ENCODE results near the gene JAM2.

JAM2 gene

DNA sequence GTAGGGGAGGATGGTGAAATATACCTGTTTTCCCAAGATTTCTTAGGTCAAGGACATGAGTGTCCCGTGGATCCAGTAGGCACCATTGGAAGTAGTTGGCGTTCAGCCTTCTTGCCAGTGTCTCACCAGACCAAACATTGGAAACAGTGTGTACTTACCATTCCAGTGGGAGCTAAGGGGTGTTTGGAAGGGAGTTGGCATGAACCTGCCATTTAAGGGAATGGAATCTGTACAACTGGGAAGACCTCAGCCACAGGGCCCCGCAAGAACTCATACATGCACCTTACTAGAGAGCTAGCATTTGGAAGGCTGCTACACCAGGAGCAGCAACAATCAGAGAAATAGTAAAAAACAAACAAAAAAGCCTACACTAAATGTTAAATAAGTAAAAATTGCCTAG is 82.9 kb downstream of the JAM2 start:
- no peak for DNase-seq

GRCh38 chr21:25722631-25723030 is 83.6 kb downstream of the JAM2 start:
- no peak for DNase-seq

DNA sequence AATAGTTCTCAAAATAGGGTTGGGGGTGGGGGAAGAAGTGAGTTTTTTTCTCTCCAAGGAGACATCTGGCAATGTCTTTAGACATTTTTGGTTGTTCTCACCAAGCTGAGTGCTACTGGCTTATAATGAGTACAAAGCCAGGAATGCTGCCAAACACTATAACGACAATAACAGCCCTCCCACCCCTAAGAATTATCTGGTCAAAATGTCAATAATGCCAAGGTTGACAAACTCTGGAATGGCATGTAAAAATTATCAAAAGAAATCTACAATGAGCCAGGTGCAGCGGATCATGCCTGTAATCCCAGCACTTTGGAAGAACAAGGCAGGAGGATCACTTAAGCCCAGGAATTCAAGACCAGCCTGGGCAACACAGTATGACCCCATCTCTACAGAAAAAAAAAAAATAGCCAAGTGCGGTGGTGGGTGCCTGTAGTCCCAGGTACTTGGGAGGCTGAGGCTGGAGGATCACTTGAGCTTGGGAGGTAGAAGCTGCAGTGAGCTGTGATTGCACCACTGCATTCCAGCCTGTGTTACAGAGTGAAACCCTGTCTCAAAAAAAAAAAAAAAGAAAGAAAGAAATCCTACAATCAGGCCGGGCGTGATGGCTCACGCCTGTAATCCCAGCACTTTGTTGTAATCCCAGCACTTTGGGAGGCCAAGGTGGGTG is 93.2 kb downstream of the JAM2 start:
- DNase-seq = no peak

DNA sequence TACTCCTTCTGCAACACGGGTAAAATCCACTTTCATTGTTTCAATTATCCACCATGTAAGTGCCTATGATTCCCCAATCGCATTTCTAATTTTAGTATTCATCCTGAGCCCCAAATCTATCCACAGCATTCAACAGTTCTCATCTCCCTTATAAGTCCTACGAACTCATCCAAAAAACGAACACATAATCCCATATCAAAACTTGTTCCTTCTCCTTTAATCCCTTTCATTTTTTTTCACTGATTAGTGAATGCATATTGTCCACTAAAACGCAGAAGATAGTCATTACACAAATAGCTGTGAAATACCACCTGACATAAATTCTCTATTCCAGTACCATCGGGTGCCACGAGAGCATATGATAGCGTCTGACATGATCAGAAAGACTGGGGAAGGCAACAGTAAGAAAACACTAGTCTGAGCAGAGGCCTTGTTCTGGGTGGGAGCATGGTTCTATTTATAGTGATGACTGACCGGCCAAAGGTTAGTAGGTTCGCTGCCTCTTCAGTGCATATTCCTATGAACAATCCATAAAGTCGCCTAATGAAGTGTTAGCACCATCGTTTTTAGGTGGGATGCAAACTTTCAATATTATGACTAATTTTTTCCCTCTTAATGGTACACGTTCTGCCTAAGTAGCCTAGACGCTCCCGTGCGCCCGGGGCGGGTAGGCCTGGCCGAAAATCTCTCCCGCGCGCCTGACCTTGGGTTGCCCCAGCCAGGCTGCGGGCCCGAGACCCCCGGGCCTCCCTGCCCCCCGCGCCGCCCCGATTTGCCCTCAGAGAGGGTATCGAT is 95.0 kb downstream of the JAM2 start:
- peak; percentile 26 to 29 for DNase-seq

GRCh38 chr21:25734654-25734903 is 95.5 kb downstream of the JAM2 start:
- no peak for DNase-seq

- peak; percentile 98 for DNase-seq
These were observed 96.0 kb downstream of the JAM2 start, which contains the start of the genes ATP5PF and GABPA for GRCh38 chr21:25734904-25735645. Gene ATP5PF, minus strand, starts transcription at chr21:25734904. Its CDS starts 5,110 bp downstream, at chr21:25729794. Gene GABPA, plus strand, starts transcription at chr21:25734972. Its CDS starts 6,627 bp downstream, at chr21:25741599.

DNA sequence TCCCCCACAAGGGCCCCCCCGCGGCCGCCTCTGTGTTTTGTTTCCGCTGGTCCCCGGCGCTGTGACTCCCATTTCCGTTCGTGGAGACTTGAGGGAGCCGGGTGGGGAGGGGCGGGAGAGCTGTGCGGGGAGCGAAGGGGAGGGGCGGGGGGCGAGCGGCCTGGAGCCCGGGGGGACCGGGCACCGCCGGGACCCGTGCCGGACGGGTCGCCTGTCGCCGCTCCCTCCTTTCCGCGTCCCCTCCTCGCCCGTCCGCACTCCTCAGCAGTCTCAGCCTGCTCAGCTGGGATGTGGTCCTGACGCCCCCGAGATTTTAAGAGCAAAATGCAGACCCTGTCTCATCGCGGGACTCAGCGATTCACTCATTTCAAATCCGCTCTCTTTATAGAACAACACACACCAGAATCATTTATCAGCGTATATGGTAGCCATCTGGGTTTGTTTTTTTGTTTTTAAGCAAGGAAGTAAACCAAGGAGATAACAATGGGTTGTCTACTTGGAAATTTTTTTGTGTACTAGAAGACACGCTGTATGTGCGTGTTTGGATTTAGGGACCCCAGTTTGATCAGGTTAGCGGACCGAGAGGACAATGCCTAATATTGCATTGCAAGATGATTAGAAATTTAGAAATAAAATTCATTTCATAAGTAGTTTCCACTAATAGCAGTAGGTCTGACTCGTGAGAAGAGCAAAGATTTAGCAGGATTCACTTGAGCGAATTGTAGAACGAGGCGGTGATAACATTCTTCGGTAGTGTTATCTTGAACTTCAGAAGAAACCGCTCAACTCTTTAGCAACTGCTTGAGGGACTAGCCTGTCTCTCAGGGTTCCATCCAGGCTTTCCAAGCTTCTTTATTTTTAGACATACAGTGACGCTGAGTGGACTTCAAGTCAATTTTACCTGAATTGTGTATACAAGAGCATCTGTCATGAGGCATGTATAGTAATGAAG is 96.9 kb downstream of the JAM2 start:
- DNase-seq = peak; percentile 60 to 64

- DNase-seq = no peak
These were observed 98.4 kb downstream of the JAM2 start for GRCh38 chr21:25737421-25737820.

DNA sequence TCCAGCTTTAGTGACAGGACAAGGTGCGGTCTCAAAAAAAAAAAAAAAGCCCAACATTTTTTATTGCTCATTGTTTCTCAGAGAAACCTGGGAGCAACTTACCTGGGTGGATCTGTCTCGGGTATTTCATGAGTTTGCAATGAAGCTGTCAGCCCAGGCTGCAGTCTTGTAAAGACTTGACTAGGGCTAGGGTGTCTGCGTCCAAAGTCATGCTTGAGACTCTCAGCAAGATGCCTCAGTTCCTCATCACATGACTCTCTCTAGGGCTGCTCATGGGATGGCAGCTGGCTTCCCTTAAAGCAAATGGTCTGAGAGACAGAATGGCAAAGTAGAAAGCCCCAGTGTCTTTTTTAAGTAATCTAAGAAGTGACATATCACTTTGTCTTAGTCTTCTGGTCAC is 103.8 kb downstream of the JAM2 start:
- no peak for DNase-seq

DNA sequence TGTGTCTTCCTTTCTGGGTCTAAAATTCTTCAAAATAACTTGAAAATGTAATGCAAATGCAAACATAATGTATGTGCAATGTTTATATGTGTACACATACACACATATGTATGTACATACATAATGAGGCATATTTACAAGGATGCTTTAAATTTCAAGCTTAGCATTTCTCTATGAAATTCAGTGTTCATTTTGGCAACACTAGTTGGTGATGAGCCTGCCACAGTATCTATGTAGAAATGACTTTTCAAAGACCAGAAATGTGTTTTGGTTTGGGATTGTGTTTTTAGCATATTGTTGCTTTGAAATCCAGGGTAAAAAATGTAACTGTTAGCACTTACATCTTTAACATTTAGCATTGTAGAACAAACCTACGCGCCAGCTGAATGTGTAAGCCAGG is 105.8 kb downstream of the JAM2 start:
- no peak for DNase-seq

DNA sequence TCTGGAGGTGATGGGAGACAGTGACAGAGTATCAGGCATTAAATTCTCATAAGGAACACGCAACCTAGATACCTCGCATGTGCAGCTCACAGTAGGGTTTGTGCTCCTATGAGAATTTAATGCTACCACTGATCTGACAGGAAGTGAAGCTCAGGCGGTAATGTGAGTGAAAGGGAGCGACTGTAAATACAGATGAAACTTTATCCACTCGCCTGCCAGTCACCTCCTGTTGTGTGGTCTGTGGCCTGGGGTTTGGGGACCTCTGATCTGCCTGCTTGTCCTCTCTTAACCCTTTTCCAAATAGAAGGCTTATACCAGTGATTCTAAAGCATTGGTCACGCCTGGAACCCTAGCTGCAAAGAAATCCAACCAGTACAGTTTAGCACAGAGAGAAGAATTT is 111.0 kb downstream of the JAM2 start:
- DNase-seq = no peak

GRCh38 chr21:25752416-25752815 is 113.4 kb downstream of the JAM2 start:
- no peak for DNase-seq

DNA sequence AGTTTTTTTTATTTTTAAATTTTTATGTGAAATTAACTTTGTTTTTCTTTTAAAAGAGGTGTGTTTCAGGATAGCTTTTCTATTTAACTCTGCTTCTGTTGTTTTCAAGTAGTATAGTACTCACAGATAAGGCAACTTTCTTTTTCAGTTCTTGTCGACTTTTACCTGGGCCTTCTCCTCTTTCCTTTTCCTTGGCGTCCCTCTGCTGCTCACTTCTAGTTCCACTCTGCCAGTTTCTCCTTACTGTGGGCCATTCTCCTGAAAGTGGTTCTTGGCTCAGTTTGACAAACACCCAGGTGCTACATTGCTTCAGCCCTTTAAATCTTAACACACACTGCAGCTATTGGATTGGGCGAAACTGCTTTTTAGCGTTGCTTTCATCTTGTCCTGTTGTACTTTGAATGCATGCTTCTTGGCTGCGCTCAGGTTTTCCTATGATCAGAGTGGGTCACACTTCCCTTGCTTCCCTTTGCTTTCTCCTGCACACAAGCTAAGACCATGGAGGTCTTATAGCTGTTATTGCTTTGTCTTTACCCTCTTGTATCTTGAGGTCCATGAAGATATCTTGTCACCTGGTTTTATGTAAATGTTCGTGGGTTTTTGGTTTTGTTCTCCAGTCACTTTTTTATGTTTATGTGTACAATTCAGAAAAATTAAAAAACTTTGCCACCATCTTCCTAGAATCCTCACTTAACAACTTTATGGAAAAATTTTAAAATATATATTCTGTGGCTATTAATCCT is 117.3 kb downstream of the JAM2 start:
- no peak for DNase-seq

DNA sequence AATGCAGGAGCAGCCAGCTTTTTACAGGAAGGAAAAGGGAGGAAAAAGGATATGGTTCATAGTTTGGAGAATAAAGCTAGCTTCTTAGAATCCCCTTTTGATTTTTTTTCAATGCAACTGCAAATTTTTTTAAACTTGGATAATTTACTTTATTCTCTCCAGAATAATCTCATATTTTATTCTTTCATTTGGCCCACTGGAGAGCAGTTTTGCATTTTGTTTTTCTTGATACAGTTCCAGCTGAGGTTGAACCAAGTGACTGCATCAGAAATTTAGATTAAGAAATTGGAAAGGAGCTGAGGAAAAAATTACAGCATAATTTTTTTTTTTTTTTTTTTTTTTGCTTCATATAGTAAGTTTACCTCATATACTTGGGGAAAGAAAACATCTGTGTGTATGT is 118.5 kb downstream of the JAM2 start:
- DNase-seq = no peak

- DNase-seq = no peak
These were observed 120.5 kb downstream of the JAM2 start for GRCh38 chr21:25759573-25759972.

DNA sequence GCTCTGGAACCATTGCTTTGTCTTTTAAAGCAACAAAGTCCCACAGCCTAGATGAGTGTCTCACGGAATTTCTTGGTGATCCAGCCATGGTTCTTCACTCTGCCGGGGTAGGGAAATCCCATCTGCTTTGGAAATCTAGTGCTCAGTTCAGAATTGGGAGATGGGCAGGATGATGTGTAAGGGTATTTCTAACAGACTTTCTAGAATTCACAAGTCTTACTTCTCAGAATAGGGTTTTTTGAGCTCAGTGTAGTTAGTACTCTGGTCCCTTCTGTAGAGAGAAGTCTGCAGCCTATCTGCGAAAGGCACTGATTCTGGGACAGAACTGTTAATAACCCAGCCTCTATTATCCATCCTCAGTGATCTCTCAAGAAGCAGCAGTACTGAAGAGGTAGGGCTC is 121.0 kb downstream of the JAM2 start:
- DNase-seq = no peak

DNA sequence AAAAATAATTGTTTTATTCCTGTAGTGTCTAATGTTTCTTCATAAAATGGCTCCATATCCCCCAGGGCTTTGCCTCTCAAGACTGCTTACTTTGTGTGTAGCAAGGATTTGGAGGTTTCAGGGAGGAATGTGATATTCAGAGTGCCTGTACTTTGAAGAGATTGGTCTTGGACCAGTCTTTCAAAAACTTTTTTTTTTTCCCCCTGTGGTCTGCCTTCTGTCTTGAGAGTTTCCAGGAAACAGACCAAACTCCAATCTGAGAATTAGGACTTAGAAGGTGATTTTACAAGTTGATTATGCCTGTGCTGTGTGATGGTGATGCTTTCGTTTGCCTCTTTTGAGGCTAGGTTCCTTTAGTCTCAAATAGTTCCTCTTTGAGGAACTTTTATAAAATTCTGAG is 121.6 kb downstream of the JAM2 start:
- DNase-seq = no peak

DNA sequence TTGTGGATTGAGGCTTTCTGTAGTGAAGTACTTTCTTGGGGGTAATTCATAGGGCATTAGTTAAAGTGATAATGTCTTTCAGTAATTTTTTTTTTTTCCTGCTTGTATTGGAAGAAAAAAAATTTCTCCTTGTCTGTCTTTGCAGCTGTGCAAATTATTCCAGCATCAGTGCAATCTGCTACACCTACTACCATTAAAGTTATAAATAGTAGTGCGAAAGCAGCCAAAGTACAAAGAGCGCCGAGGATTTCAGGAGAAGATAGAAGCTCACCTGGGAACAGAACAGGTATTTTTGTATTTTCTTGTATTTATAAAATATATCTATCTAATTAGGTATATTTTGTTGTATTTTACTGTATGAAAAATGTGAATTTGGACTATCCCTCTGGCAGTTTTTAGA is 125.0 kb downstream of the JAM2 start:
- no peak for DNase-seq
